ENCODE data around the gene ATP1A4. TPM values are rescaled to one million over a fixed set of nuclear protein-coding genes. Genes with fewer than 3 reads are reported as not detected.

The ATP1A4 gene
- total and polyA plus RNA-seq, 9 of the 15 experiments (the other 6 are each of a cell fraction or from before 2014, with no cell fraction given), result 0.07 TPM; not detected in 8

DNA sequence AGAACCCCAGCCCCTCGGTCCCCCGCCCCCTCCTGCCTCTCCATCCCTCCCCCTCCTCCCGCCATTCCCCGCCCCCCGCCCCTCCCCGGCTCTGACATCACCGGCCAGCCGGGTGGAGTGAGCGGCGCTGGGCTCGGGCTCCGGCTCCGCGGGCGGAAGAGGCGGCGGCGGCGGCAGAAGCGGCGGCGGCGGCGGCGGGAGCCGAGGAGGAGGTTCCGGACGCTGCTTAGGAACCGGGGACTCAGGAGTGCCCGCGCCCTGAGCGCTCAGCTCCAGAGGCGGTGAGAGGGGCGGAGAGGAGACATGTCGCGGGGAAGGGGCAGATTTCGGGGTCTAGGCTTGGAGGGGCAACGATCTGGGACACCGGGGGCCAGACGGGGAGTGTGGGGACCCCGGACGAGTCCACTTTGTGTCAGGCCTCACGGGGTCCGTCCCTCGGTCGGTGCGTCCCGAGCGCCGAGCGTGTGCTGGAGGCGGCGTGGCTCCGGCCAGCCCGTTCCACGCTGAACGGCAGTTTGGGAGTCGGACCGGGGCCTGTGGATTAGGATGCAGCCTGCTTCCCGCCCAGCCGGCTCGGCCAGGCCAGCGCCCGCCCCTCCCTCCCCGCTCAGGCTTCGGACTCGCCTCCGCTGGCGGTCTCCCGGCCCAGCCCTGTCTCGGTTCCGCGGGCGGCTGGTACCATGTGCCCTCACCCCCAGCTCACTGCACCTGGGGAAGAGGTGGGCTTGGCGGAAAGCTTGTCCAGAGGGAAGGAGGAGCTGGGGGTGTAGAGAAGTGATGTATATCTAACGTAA is 54.0 kb downstream of the ATP1A4 start, which contains the start of gene PEA15 (continued):
- no peak for TF ChIP-seq E2F8 (IDR thresholded peaks at IDR 0.05; ENCODE audit: low read depth, partially characterized antibody)
- no peak for TF ChIP-seq MTF1 (CRISPR knock-in tag; IDR thresholded peaks at IDR 0.05; ENCODE audit: borderline replicate concordance)
- no peak for TF ChIP-seq ZNF134 (CRISPR knock-in tag; conservative IDR thresholded peaks at IDR 0.05)
- TF ChIP-seq FIP1L1 (IDR thresholded peaks at IDR 0.05; ENCODE audit: low read depth, low read length, poor library complexity, severe bottlenecking), result no peak
- TF ChIP-seq ZFPM2 (CRISPR knock-in tag; IDR thresholded peaks at IDR 0.05), result no peak
- no peak for TF ChIP-seq EGR1 (conservative IDR thresholded peaks at IDR 0.05)
- no peak for TF ChIP-seq TRIM28 (IDR thresholded peaks at IDR 0.05)
- TF ChIP-seq CREB3L1 (IDR thresholded peaks at IDR 0.05; ENCODE audit: borderline replicate concordance, low read depth), result no peak
- no peak for TF ChIP-seq PYGO2 (tag; IDR thresholded peaks at IDR 0.05)
- no peak for TF ChIP-seq ZNF655 (CRISPR knock-in tag; IDR thresholded peaks at IDR 0.05)
- TF ChIP-seq MTA3 (IDR thresholded peaks at IDR 0.05; ENCODE audit: borderline replicate concordance), result peak; percentile 52; the same call in 1 of the 2 replicates
- no peak for TF ChIP-seq CBX8 (IDR thresholded peaks at IDR 0.05; ENCODE audit: borderline replicate concordance, extremely low read depth, low read depth, low read length, poor library complexity, severe bottlenecking)
- no peak for TF ChIP-seq ZNF561 (CRISPR knock-in tag; conservative IDR thresholded peaks at IDR 0.05)
- TF ChIP-seq EHMT2 (IDR thresholded peaks at IDR 0.05), result no peak
- TF ChIP-seq ZNF24 (IDR thresholded peaks at IDR 0.05), result no peak
- TF ChIP-seq, protein P1, sequence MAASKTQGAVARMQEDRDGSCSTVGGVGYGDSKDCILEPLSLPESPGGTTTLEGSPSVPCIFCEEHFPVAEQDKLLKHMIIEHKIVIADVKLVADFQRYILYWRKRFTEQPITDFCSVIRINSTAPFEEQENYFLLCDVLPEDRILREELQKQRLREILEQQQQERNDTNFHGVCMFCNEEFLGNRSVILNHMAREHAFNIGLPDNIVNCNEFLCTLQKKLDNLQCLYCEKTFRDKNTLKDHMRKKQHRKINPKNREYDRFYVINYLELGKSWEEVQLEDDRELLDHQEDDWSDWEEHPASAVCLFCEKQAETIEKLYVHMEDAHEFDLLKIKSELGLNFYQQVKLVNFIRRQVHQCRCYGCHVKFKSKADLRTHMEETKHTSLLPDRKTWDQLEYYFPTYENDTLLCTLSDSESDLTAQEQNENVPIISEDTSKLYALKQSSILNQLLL (CRISPR knock-in tag; IDR thresholded peaks at IDR 0.05; ENCODE audit: borderline replicate concordance), result no peak
- no peak for TF ChIP-seq DDX20 (tag; IDR thresholded peaks at IDR 0.05; ENCODE audit: low read depth)
- no peak for TF ChIP-seq ZNF717 (CRISPR knock-in tag; IDR thresholded peaks at IDR 0.05)
- TF ChIP-seq HNRNPLL (IDR thresholded peaks at IDR 0.05; ENCODE audit: low read depth, low read length, poor library complexity, severe bottlenecking), result peak; percentile 28
- TF ChIP-seq BRD9 (IDR thresholded peaks at IDR 0.05; ENCODE audit: low read depth, partially characterized antibody), result no peak
- TF ChIP-seq C11orf30 (IDR thresholded peaks at IDR 0.05; ENCODE audit: low read depth), result no peak

Measured in K562 (cell line).